ENCODE results near the gene NANOS3.

DNA sequence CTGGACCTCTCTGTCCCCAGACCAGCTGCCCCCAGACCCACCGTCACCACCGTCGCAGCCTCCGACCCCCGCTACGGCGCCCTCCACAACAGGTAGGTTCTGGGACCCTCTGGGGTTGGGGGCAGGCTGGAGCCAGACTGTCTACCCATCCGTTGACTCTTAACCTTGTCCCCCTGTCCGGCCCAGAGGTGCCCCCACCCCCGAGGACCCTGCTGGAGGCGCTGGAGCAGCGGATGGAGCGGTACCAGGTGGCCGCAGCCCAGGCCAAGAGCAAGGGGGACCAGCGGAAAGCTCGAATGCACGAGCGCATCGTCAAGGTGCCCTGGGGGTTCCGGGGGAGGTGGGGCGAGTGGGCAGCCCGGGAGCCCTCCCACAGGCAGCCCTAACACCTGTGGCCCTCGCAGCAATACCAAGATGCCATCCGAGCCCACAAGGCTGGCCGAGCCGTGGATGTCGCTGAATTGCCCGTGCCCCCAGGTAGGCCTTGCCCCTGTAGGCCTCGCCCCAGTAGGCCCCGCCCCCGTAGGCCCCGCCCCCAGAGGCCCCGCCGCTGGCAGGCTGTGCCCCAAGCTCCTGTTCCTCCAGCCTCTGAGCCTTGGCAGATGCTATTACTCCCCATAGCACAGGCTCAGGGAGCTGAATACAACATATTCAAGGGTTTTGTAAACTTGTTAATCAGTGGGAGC, 41.9 kb downstream of the NANOS3 start:
- TF ChIP-seq GATA2 (IDR thresholded peaks at IDR 0.05; ENCODE audit: low read depth, low read length) = no peak
- TF ChIP-seq GATA3 (IDR thresholded peaks at IDR 0.05; ENCODE audit: low read depth, low read length) = no peak
